Panc1 (cell line): ENCODE data around the gene KAT14.

Experiments used
- CTCF ChIP-seq: fragments of 450-650 bp; IDR thresholded peaks from 2 replicates; pipeline ENCODE4 v1.5.1; 2017; ENCODE audit warnings: mild to moderate bottlenecking
- POLR2AphosphoS5 ChIP-seq: IDR thresholded peaks from 2 replicates; pipeline ENCODE4 v1.6.1; 2012; ENCODE audit warnings: mild to moderate bottlenecking, low read depth, low read length, moderate library complexity
- SIN3A ChIP-seq: IDR thresholded peaks from 2 replicates; pipeline ENCODE4 v1.6.1; 2012; ENCODE audit warnings: low read depth, mild to moderate bottlenecking, low read length, moderate library complexity, borderline replicate concordance; ENCODE audit not compliant: insufficient read depth

GRCh38 chr20:18093388-18093787 is 44.3 kb upstream of the KAT14 start:
- no peak for TF ChIP-seq CTCF
- TF ChIP-seq POLR2AphosphoS5, result no peak
- no peak for TF ChIP-seq SIN3A
